H1 (cell line): ENCODE measurements around the gene KATNAL2.

Source experiments
- BACH1 ChIP-seq: IDR thresholded peaks from 2 replicates; pipeline ENCODE4 v1.6.1; 2012; ENCODE audit warnings: low read length, improper control_type of control experiment
- CBX5 ChIP-seq: fragments of 300-800, 300-1000 bp; sonication (generic); IDR thresholded peaks from 2 replicates; pipeline ENCODE4 v1.7.1; 2016; ENCODE audit warnings: antibody characterized with exemption, low read length, low read depth
- CHD1 ChIP-seq: IDR thresholded peaks from 2 replicates; pipeline ENCODE4 v1.6.1; 2012; ENCODE audit warnings: low read depth, low read length, improper control_type of control experiment
- CTCF ChIP-seq, 3 experiments: IDR thresholded peaks; 1 replicate in 2 of 3; 2 replicates in 1 of 3; pipeline versions ENCODE4 v1.5.1 to v1.6.1; 2011; ENCODE audit warnings: low read length in 3 of 3, mild to moderate bottlenecking in 3 of 3, inconsistent platforms in 2 of 3, low read depth in 1 of 3, moderate library complexity in 1 of 3; ENCODE audit not compliant: insufficient read depth in 1 of 3; ENCODE audit errors: control extremely low read depth in 1 of 3
- EZH2 ChIP-seq: fragments of 200-600 bp; sonication (generic); IDR thresholded peaks from 2 replicates; pipeline ENCODE4 v1.7.1; 2012; ENCODE audit warnings: low read depth, mild to moderate bottlenecking, moderate library complexity, low read length, inconsistent platforms; ENCODE audit not compliant: severe bottlenecking
- FOSL1 ChIP-seq: IDR thresholded peaks from 2 replicates; pipeline ENCODE4 v1.6.1; 2011; ENCODE audit warnings: mild to moderate bottlenecking, low read depth, low read length, moderate library complexity; ENCODE audit not compliant: insufficient read depth
- GTF2F1 ChIP-seq: IDR thresholded peaks from 2 replicates; pipeline ENCODE4 v1.6.1; 2012; ENCODE audit warnings: low read depth, low read length, improper control_type of control experiment, borderline replicate concordance
- MAX ChIP-seq: IDR thresholded peaks from 2 replicates; pipeline ENCODE4 v1.6.1; 2012; ENCODE audit warnings: inconsistent platforms
- POLR2AphosphoS5 ChIP-seq: IDR thresholded peaks from 2 replicates; pipeline ENCODE4 v1.6.1; 2011; ENCODE audit warnings: low read depth, low read length

- TF ChIP-seq CBX5 (no peak), MAX (no peak), BACH1 (no peak), POLR2AphosphoS5 (no peak), FOSL1 (no peak), EZH2 (no peak), CTCF (IDR thresholded peaks at IDR 0.05; ENCODE audit: control extremely low read depth in 1 of 3, insufficient read depth in 1 of 3, low read depth in 1 of 3, low read length in 3 of 3) (no peak), GTF2F1 (no peak), CHD1 (no peak)
These were observed 193.3 kb downstream of the KATNAL2 start for GRCh38 chr18:47110492-47111274.
